Measurements from ENCODE around the gene CPTP.
"Not testable (repeated sequence)": the region's sequence is repeated elsewhere in the genome, so short reads cannot be mapped to it uniquely, and the experiment has no call there.

Gene CPTP

GRCh38 chr1:1365875-1366698, 41.5 kb downstream of the CPTP start:
- no peak for DNase-seq

GRCh38 chr1:1366699-1367066, 42.1 kb downstream of the CPTP start:
- no peak for DNase-seq

- no peak for DNase-seq
These were observed 42.7 kb downstream of the CPTP start for GRCh38 chr1:1367315-1367714.

GRCh38 chr1:1370094-1370493, 45.5 kb downstream of the CPTP start:
- not testable (repeated sequence) for DNase-seq

GRCh38 chr1:1370771-1371300, 46.2 kb downstream of the CPTP start:
- DNase-seq = no peak

- peak; percentile 10 for DNase-seq
These were observed 46.8 kb downstream of the CPTP start for GRCh38 chr1:1371364-1371745.

GRCh38 chr1:1371746-1372711, 47.4 kb downstream of the CPTP start:
- DNase-seq = peak; percentile 77

- DNase-seq = no peak
These were observed 48.6 kb downstream of the CPTP start for GRCh38 chr1:1373051-1373814.

GRCh38 chr1:1373815-1374588, 49.4 kb downstream of the CPTP start:
- peak; percentile 19 for DNase-seq

- DNase-seq = no peak
These were observed 50.0 kb downstream of the CPTP start for GRCh38 chr1:1374589-1374928.

GRCh38 chr1:1374929-1375662, 50.5 kb downstream of the CPTP start, which contains the start of gene AURKAIP1:
Gene AURKAIP1 (minus strand): TSS chr1:1375207. CDS start chr1:1374756, 451 bp downstream.
- DNase-seq = peak; percentile 92

GRCh38 chr1:1376551-1377226, 52.1 kb downstream of the CPTP start:
- no peak for DNase-seq

- DNase-seq = no peak
These were observed 53.1 kb downstream of the CPTP start for GRCh38 chr1:1377540-1378205.

Measured in right kidney (tissue), 1 donor.